Measurements from ENCODE around the gene CELF4.

The CELF4 gene

GRCh38 chr18:37383036-37383785, 182.4 kb downstream of the CELF4 start:
- no peaks in the 10 kb centered on the region for H3K27me3 ChIP-seq (replicated peaks)
- TF ChIP-seq, protein P1, sequence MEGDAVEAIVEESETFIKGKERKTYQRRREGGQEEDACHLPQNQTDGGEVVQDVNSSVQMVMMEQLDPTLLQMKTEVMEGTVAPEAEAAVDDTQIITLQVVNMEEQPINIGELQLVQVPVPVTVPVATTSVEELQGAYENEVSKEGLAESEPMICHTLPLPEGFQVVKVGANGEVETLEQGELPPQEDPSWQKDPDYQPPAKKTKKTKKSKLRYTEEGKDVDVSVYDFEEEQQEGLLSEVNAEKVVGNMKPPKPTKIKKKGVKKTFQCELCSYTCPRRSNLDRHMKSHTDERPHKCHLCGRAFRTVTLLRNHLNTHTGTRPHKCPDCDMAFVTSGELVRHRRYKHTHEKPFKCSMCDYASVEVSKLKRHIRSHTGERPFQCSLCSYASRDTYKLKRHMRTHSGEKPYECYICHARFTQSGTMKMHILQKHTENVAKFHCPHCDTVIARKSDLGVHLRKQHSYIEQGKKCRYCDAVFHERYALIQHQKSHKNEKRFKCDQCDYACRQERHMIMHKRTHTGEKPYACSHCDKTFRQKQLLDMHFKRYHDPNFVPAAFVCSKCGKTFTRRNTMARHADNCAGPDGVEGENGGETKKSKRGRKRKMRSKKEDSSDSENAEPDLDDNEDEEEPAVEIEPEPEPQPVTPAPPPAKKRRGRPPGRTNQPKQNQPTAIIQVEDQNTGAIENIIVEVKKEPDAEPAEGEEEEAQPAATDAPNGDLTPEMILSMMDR (IDR thresholded peaks at IDR 0.05; ENCODE audit: low read depth, low read length, missing control alignments) = no peak
- DNase-seq = no peak
- H3K27ac ChIP-seq = no peak overlapping the region
- in situ Hi-C loops (cut with HindIII; ENCODE audit: low pct_ligation_motif_present, low sequenced_read_pairs) = no loop called here
- no peaks in the 10 kb centered on the region for H3K36me3 ChIP-seq (replicated peaks)
- no peak overlapping the region for H3K4me3 ChIP-seq (ENCODE audit: low read depth, low read length)

DNA sequence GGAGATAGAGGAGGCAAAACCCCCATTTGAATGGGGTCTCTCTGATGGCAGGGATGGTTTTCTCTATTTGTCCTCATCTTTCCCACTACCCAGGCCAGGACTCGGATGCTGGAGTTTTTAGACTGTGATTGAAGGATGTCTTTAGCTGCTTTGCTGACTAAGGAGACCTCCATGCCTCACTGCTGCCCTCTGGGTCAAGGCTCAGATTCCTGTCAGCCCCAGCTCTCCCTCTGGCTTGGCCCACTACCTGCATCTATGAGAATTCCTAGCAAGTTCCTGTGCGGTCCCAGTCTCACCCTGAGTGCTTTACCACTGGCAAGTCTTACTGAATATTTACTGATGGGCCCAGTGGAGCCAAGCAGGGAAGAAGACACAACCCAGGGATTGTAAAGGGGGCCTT, 184.0 kb downstream of the CELF4 start:
- no peaks in the 10 kb centered on the region for H3K27me3 ChIP-seq (replicated peaks)
- no peak overlapping the region for H3K27ac ChIP-seq
- in situ Hi-C loops (cut with HindIII; ENCODE audit: low pct_ligation_motif_present, low sequenced_read_pairs) = no loop called here
- no peak for DNase-seq
- H3K4me3 ChIP-seq (ENCODE audit: low read depth, low read length) = no peak overlapping the region
- TF ChIP-seq, protein P1 (IDR thresholded peaks at IDR 0.05; ENCODE audit: low read depth, low read length, missing control alignments) = no peak
- H3K36me3 ChIP-seq (replicated peaks) = no peaks in the 10 kb centered on the region

GRCh38 chr18:37380546-37381110, 185.0 kb downstream of the CELF4 start:
- Histone ChIP-seq H3K36me3 (replicated peaks) (no peaks in the 10 kb centered on the region), H3K4me3 (ENCODE audit: low read depth, low read length) (no peak overlapping the region), H3K27me3 (replicated peaks) (no peaks in the 10 kb centered on the region), H3K27ac (no peak overlapping the region)
- TF ChIP-seq, protein P1 (IDR thresholded peaks at IDR 0.05; ENCODE audit: low read depth, low read length, missing control alignments) = no peak
- no peak for DNase-seq
- in situ Hi-C loops (cut with HindIII; ENCODE audit: low pct_ligation_motif_present, low sequenced_read_pairs) = no loop called here

- in situ Hi-C loops (cut with HindIII; ENCODE audit: low pct_ligation_motif_present, low sequenced_read_pairs) = no loop called here
- TF ChIP-seq, protein P1 (IDR thresholded peaks at IDR 0.05; ENCODE audit: low read depth, low read length, missing control alignments) = no peak
- no peak for DNase-seq
Measured at GRCh38 chr18:37378336-37379010, 187.1 kb downstream of the CELF4 start.

DNA sequence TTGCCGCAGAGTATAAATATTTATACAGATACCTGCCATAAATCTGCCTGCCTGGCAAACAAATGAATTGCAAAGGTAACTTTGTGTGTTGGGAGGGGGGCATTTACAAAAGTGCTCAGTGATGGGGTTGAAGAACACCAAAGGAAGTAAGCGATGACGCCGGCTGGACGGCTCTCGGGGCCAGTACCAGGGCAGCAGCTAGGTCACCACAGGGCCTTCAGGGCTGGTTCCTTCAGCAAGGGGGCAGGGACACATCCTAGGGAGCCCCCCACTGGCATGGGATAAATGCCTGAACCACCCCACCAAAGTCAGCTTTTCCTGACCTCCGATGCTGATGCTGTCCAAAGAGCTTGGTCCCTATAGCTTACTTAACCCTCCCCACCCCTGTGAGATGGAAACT, 190.4 kb downstream of the CELF4 start:
- H3K27me3 ChIP-seq (replicated peaks) = no peaks in the 10 kb centered on the region
- H3K4me3 ChIP-seq (ENCODE audit: low read depth, low read length) = no peak overlapping the region
- H3K27ac ChIP-seq = no peak overlapping the region
- DNase-seq = no peak
- TF ChIP-seq, protein P1 (IDR thresholded peaks at IDR 0.05; ENCODE audit: low read depth, low read length, missing control alignments) = no peak
- in situ Hi-C loops (cut with HindIII; ENCODE audit: low pct_ligation_motif_present, low sequenced_read_pairs) = no loop called here
- no peaks in the 10 kb centered on the region for H3K36me3 ChIP-seq (replicated peaks)

More at GRCh38 chr18:37378336-37379010, 187.1 kb downstream of the CELF4 start:
- Histone ChIP-seq H3K27ac (no peak overlapping the region), H3K36me3 (replicated peaks) (no peaks in the 10 kb centered on the region), H3K4me3 (ENCODE audit: low read depth, low read length) (no peak overlapping the region), H3K27me3 (replicated peaks) (no peaks in the 10 kb centered on the region)
